ACC112 (cell line): ENCODE measurements around the gene CELSR1.
"Not testable (repeated sequence)": the region's sequence is repeated elsewhere in the genome, so short reads cannot be mapped to it uniquely, and the experiment has no call there.

Source experiments
- H2AFZ ChIP-seq: fragments of 200-600 bp; sonication (generic); one replicate; pipeline ENCODE4 v1.6.0; 2017; ENCODE audit warnings: antibody characterized with exemption, low read length; ENCODE audit not compliant: unreplicated experiment
- H3K27ac ChIP-seq: fragments of 200-600 bp; sonication (generic); 2 replicates; pipeline ENCODE4 v1.5.1; 2014; ENCODE audit warnings: low read depth, mild to moderate bottlenecking, antibody characterized with exemption, low read length, moderate library complexity
- H3K27me3 ChIP-seq: fragments of 200-600 bp; sonication (generic); 2 replicates; pipeline ENCODE4 v1.6.1; 2014; ENCODE audit warnings: mild to moderate bottlenecking, antibody characterized with exemption, low read length, moderate library complexity, mixed read lengths; ENCODE audit not compliant: insufficient read depth
- H3K36me3 ChIP-seq: fragments of 200-600 bp; sonication (generic); 2 replicates; pipeline ENCODE4 v1.6.1; 2016; ENCODE audit warnings: mild to moderate bottlenecking, antibody characterized with exemption, low read length, moderate library complexity, mixed read lengths; ENCODE audit not compliant: insufficient read depth
- H3K4me1 ChIP-seq: fragments of 200-600 bp; sonication (generic); one replicate; pipeline ENCODE4 v1.6.1; 2016; ENCODE audit warnings: low read length, mixed read lengths; ENCODE audit not compliant: insufficient read depth, unreplicated experiment, control insufficient read depth
- H3K4me3 ChIP-seq: fragments of 200-600 bp; sonication (generic); 2 replicates; pipeline ENCODE4 v1.5.1; 2014; ENCODE audit warnings: mild to moderate bottlenecking, low read depth, low read length
- H3K79me2 ChIP-seq: fragments of 200-600 bp; sonication (generic); one replicate; pipeline ENCODE4 v1.6.0; 2016; ENCODE audit warnings: low read length; ENCODE audit not compliant: control insufficient read depth, unreplicated experiment, insufficient read depth

Gene CELSR1

GRCh38 chr22:46516638-46517037 is 20.8 kb downstream of the CELSR1 start:
- Histone ChIP-seq H3K36me3 (no peaks in the 10 kb centered on the region), H3K4me3 (no peak overlapping the region), H3K79me2 (no peaks in the 10 kb centered on the region), H3K4me1 (peaks cover 11% of the 10 kb centered on the region), H3K27me3 (no peaks in the 10 kb centered on the region), H2AFZ (no peak overlapping the region), H3K27ac (no peak overlapping the region)

GRCh38 chr22:46516112-46516487 is 21.3 kb downstream of the CELSR1 start:
- H3K4me1 ChIP-seq = peaks cover 11% of the 10 kb centered on the region
- not testable (repeated sequence) for H2AFZ ChIP-seq, H3K36me3 ChIP-seq, H3K4me3 ChIP-seq, H3K27me3 ChIP-seq, H3K27ac ChIP-seq, H3K79me2 ChIP-seq

DNA sequence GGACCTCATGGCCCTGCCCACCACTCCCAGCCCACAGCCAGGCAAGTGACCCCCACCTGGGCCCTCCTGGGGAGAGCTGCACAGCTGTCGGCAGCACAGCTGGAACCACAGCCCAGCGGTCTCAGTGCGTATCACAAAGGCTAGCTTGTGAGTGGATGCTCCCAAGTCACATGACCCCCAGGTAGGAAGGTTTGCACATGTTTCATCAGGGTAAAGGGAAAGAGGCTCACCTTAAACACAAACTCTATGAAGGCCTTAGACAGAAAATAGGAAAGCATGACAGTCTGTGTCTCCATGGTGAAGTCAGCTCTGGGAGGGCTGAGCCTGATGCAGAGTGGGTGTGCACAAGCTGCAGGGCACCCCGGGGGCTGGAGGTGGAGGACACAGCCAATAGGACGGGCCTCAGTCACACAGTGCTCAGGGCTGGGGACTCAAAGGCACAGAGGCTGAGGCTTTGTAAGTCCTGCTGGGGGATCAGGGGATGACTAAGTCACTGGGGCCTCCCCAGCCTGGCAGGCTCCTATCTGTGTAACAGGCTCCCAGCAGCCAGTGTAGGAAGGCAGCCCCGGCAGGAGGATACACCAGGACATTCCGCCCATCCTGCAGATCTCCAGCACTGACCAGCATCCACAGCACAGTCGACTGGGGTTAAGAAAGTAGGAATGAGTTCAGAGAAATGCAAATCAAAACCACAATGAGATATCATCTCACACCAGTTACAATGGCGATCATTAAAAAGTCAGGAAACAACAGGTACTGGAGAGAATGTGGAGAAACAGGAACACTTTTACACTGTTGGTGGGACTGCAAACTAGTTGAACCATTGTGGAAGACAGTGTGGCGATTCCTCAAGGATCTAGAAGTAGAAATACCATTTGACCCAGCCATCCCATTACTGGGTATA is 22.0 kb downstream of the CELSR1 start:
- no peak overlapping the region for H3K4me3 ChIP-seq
- H2AFZ ChIP-seq = no peak overlapping the region
- no peaks in the 10 kb centered on the region for H3K36me3 ChIP-seq
- H3K27ac ChIP-seq = no peak overlapping the region
- H3K27me3 ChIP-seq = no peaks in the 10 kb centered on the region
- peaks cover 11% of the 10 kb centered on the region for H3K4me1 ChIP-seq
- H3K79me2 ChIP-seq = no peaks in the 10 kb centered on the region

- no peak overlapping the region for H3K27ac ChIP-seq
- no peak overlapping the region for H3K4me3 ChIP-seq
- no peaks in the 10 kb centered on the region for H3K27me3 ChIP-seq
- H3K4me1 ChIP-seq = peaks cover 11% of the 10 kb centered on the region
- H3K79me2 ChIP-seq = no peaks in the 10 kb centered on the region
- H3K36me3 ChIP-seq = no peaks in the 10 kb centered on the region
- no peak overlapping the region for H2AFZ ChIP-seq
Observed at GRCh38 chr22:46514592-46515207, 22.7 kb downstream of the CELSR1 start.

- no peaks in the 10 kb centered on the region for H3K79me2 ChIP-seq
- H3K27ac ChIP-seq = no peak overlapping the region
- H3K27me3 ChIP-seq = no peaks in the 10 kb centered on the region
- no peak overlapping the region for H3K4me3 ChIP-seq
- peaks cover 11% of the 10 kb centered on the region for H3K4me1 ChIP-seq
- H3K36me3 ChIP-seq = no peaks in the 10 kb centered on the region
- no peak overlapping the region for H2AFZ ChIP-seq
Observed at GRCh38 chr22:46513908-46514550, 23.4 kb downstream of the CELSR1 start.

DNA sequence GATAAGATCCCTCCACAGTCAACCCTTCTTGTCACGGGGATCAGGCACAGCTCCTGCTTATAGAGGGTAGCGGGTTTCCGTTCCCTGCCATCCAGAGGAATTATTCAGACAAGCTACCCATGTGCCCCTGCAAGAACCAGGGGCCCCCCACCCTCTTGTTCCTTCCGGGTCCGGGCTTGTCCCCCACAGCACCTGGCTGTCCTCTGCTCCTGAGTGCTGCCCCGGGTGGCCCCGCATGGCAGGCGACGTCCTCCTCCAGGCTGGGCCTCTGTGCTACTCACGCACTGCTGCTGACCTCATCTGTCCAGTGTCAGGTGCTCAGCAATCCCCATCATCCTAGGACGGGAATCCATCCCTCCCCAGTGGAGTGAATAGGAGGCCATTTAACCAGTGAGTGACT is 24.7 kb downstream of the CELSR1 start:
- no peaks in the 10 kb centered on the region for H3K27me3 ChIP-seq
- no peaks in the 10 kb centered on the region for H3K36me3 ChIP-seq
- H3K27ac ChIP-seq = no peak overlapping the region
- no peaks in the 10 kb centered on the region for H3K79me2 ChIP-seq
- peaks cover 11% of the 10 kb centered on the region for H3K4me1 ChIP-seq
- no peak overlapping the region for H3K4me3 ChIP-seq
- H2AFZ ChIP-seq = no peak overlapping the region

GRCh38 chr22:46512039-46512370 is 25.4 kb downstream of the CELSR1 start:
- no peak overlapping the region for H2AFZ ChIP-seq
- H3K4me3 ChIP-seq = no peak overlapping the region
- peaks cover 11% of the 10 kb centered on the region for H3K4me1 ChIP-seq
- no peak overlapping the region for H3K27ac ChIP-seq
- H3K79me2 ChIP-seq = no peaks in the 10 kb centered on the region
- H3K27me3 ChIP-seq = no peaks in the 10 kb centered on the region
- no peaks in the 10 kb centered on the region for H3K36me3 ChIP-seq

DNA sequence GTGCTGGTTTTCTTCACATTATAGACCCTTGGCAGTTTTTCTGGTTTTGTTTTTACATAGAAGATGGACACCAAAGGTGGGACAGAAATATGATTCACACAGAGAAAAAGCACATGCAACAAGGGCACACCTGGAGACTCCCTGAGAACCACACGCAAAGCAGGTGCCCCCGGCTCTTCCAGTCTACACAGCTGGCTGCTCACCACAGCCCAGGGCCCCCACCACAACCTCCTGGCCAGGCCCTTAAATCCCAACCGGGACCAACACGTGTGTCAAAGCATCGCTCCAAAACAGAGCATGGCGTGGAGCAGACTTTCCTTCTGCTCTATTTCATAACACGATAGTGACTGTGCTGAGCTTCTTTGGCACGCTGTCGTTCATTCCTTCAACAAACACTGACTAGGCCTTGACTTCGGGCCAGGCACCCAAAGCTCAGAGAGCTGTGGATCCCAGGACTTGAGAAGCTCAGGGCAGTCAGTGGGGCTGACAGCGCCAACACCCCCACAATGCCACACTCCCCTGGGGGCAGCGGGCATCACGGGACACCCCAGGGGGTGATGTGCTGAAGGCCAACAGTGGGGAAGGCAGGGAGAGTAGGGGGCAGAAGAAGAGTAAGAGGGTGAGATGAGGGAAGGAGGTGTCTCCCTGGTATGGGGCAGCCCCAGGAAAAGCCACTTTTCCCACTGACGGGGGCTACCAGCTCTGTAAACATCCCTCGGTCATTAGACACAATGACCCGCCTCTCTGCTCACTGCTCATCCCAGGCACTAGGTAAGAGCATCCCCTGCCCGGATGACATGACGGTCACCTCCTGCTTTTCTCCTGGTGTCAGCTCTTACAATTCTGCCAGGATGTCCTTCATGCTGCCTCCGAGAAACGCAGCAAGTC is 26.0 kb downstream of the CELSR1 start:
- no peaks in the 10 kb centered on the region for H3K79me2 ChIP-seq
- H3K4me3 ChIP-seq = no peak overlapping the region
- no peaks in the 10 kb centered on the region for H3K27me3 ChIP-seq
- H2AFZ ChIP-seq = no peak overlapping the region
- no peaks in the 10 kb centered on the region for H3K36me3 ChIP-seq
- no peak overlapping the region for H3K27ac ChIP-seq
- H3K4me1 ChIP-seq = peaks cover 11% of the 10 kb centered on the region

DNA sequence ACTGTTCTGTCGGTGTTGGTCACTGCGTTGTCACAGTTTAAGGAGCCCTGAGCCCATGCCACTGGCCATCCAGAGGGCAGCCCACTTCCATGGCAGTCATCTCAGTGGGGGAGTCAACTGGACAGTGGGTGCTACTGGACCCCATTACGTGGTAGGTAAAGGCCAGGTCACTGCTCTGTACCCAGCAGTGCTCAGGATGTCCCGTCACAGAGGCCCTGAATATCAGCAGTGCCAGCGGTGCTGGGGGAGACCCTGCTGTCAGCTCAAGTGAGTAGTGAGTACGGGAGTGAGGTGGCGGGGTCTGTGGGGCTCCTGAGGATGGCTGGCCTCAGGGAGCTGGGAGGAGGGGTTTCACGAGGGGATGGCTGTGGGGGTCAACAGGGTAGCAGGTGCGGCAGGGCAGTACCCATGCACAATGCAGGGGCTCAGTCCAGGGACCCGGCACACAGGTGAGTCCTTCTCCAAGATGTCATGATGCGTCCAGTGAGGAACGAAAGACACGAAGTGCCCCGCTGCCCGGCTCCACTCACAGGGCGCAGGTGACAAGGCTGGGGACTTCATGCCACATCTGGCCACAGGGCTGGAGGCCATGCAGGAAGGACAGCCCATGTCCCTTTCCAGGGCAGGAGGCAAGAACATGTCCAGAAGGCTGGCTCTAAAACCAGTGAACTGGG is 27.9 kb downstream of the CELSR1 start:
- Histone ChIP-seq H3K36me3 (no peaks in the 10 kb centered on the region), H3K4me1 (peaks cover 4% of the 10 kb centered on the region), H3K79me2 (no peaks in the 10 kb centered on the region), H3K4me3 (no peak overlapping the region), H3K27ac (no peak overlapping the region), H2AFZ (no peak overlapping the region), H3K27me3 (no peaks in the 10 kb centered on the region)

DNA sequence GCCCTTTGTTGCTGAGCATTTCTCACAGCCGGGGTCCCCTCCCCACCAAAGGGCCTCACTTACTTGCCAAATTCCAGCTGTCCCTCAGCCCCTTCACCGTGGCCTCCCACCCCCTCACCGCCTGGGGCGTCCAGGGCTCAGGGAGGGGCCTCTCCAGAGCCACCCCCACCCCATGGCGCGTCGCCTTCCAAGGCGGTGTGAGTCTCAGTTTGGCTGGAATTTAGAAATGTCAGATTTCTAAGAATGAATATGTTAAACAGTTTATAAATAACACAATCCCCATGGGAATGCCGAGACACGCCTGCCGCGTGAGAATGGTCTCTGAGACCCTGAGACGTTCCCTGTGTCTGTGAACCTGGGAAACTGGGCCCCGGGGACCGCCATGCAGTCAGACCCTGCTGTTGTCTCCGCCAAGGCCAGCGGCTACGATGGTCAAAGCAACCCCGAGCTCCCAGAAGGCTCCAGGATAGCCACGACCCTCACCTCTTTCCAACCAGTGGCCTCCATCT is 28.9 kb downstream of the CELSR1 start:
- Histone ChIP-seq H3K27me3 (no peaks in the 10 kb centered on the region), H3K79me2 (no peaks in the 10 kb centered on the region), H2AFZ (no peak overlapping the region), H3K4me1 (no peaks in the 10 kb centered on the region), H3K36me3 (no peaks in the 10 kb centered on the region), H3K4me3 (no peak overlapping the region), H3K27ac (no peak overlapping the region)
